K562 (cell line): Measurements from ENCODE around the gene FAM187B. TPM values are rescaled to one million over a fixed set of nuclear protein-coding genes. Genes with fewer than 3 reads are reported as not detected.

Experiments
- CC2D1A ChIP-seq: fragments of 450-650 bp; IDR thresholded peaks from 2 replicates; pipeline ENCODE4 v1.6.1; 2017; ENCODE audit warnings: mild to moderate bottlenecking
- CCAR2 ChIP-seq: fragments of 200-400 bp; formaldehyde crosslinking; IDR thresholded peaks from 2 replicates; pipeline ENCODE4 v1.6.1; 2017; ENCODE audit warnings: mild to moderate bottlenecking, low read depth, low read length
- FUS ChIP-seq: fragments of 200-400 bp; formaldehyde crosslinking; optimal IDR thresholded peaks from 2 replicates; pipeline ENCODE3; 2017; ENCODE audit warnings: low read depth, low read length
- HEY1 ChIP-seq: fragments of 250-450 bp; sonication (Bioruptor Pico); IDR thresholded peaks from 2 replicates; pipeline ENCODE4 v1.5.0; 2020; ENCODE audit warnings: mild to moderate bottlenecking, moderate library complexity, borderline replicate concordance
- KDM1A ChIP-seq, 2 experiments: fragments of 450-650 bp; IDR thresholded peaks; 2 replicates each; pipeline ENCODE4 v1.6.1; 2016; ENCODE audit warnings: mild to moderate bottlenecking in 2 of 2
- LEF1 ChIP-seq: fragments of 450-650 bp; IDR thresholded peaks from 2 replicates; pipeline ENCODE4 v1.6.1; 2016; ENCODE audit warnings: mild to moderate bottlenecking
- NCOA2 ChIP-seq, 2 experiments: fragments of 450-650 bp; IDR thresholded peaks; 2 replicates each; pipeline ENCODE4 v1.6.1; 2018; ENCODE audit warnings: mild to moderate bottlenecking in 2 of 2, moderate library complexity in 1 of 2; ENCODE audit not compliant: partially characterized antibody in 2 of 2
- NCOA4 ChIP-seq: fragments of 450-650 bp; IDR thresholded peaks from 2 replicates; pipeline ENCODE4 v1.6.1; 2018; ENCODE audit warnings: mild to moderate bottlenecking; ENCODE audit not compliant: partially characterized antibody
- NR2C1 ChIP-seq, 2 experiments: fragments of 450-650 bp; IDR thresholded peaks; 2 replicates each; pipeline ENCODE4 v1.6.1; 2017; ENCODE audit warnings: mild to moderate bottlenecking in 2 of 2, antibody characterized with exemption in 1 of 2, inconsistent platforms in 1 of 2, missing compliant biosample characterization in 1 of 2, missing genetic modification characterization in 1 of 2
- PHB2 ChIP-seq: fragments of 450-650 bp; IDR thresholded peaks from 2 replicates; pipeline ENCODE4 v1.6.1; 2017; ENCODE audit warnings: low read depth
- PTTG1 ChIP-seq: fragments of 450-650 bp; IDR thresholded peaks from 2 replicates; pipeline ENCODE4 v1.6.1; 2016; ENCODE audit warnings: low read depth, mild to moderate bottlenecking, missing genetic modification characterization, missing compliant biosample characterization
- RFX1 ChIP-seq: fragments of 450-650 bp; IDR thresholded peaks from 2 replicates; pipeline ENCODE4 v1.6.1; 2016; ENCODE audit warnings: mild to moderate bottlenecking, moderate library complexity
- RREB1 ChIP-seq: fragments of 250-450 bp; sonication (Bioruptor Pico); IDR thresholded peaks from 2 replicates; pipeline ENCODE4 v1.4.0; 2020
- SRSF9 ChIP-seq: fragments of 200-400 bp; formaldehyde crosslinking; IDR thresholded peaks from 2 replicates; pipeline ENCODE4 v1.6.1; 2017; ENCODE audit warnings: low read depth, low read length, borderline replicate concordance
- ZNF232 ChIP-seq: sonication (generic); formaldehyde crosslinking; IDR thresholded peaks from 2 replicates; pipeline ENCODE4 v1.8.0; 2022; ENCODE audit warnings: mild to moderate bottlenecking, missing genetic modification reagents
- ZNF24 ChIP-seq: fragments of 450-650 bp; IDR thresholded peaks from 2 replicates; pipeline ENCODE4 v1.6.1; 2016
- ZNF274 ChIP-seq: IDR thresholded peaks from 2 replicates; pipeline ENCODE4 v1.6.1; 2011; ENCODE audit warnings: low read depth, mild to moderate bottlenecking, low read length, moderate library complexity, borderline replicate concordance
- ZNF280A ChIP-seq: fragments of 450-650 bp; IDR thresholded peaks from 2 replicates; pipeline ENCODE4 v1.6.1; 2018; ENCODE audit warnings: mild to moderate bottlenecking, low read depth; ENCODE audit not compliant: partially characterized antibody
- ZNF324 ChIP-seq: fragments of 250-450 bp; sonication (Bioruptor Pico); IDR thresholded peaks from 2 replicates; pipeline ENCODE4 v1.4.0; 2020; ENCODE audit warnings: mild to moderate bottlenecking
- ZNF57 ChIP-seq: fragments of 450-650 bp; formaldehyde crosslinking; IDR thresholded peaks from 2 replicates; pipeline ENCODE4 v1.4.0; 2020; ENCODE audit warnings: mild to moderate bottlenecking, moderate library complexity
- ZNF644 ChIP-seq: fragments of 200-800 bp; sonication (Bioruptor generic); IDR thresholded peaks from 2 replicates; pipeline ENCODE4 v1.6.1; 2016; ENCODE audit warnings: low read depth, missing genetic modification characterization, missing compliant biosample characterization
- ZNF668 ChIP-seq: fragments of 250-450 bp; sonication (Bioruptor Pico); IDR thresholded peaks from 2 replicates; pipeline ENCODE4 v1.8.0; 2022; ENCODE audit warnings: mild to moderate bottlenecking, inconsistent platforms
- polyA plus RNA-seq, 8 experiments: library from polyadenylated mRNA; depleted of rRNA in 4 of 8; stranded (reverse) in 5 of 8; unstranded in 3 of 8; fragments of >200 nt; fragmentation: Nextera tagmentation in 2 of 8; fragmentation: Illumina TruSeq in 1 of 8; extraction: Ambion mirVana in 2 of 8; extraction: Trizol in 1 of 8; gene quantifications; 2 replicates each; pipeline versions ENCODE4 v1.2.1 to v1.2.3, GENCODE V29; 2011 to 2014; ENCODE audit warnings: inconsistent platforms in 1 of 8, missing spikeins in 1 of 8
- total RNA-seq, 7 experiments: library from RNA; depleted of rRNA in 6 of 7; stranded (reverse); fragments of >200 nt in 6 of 7; fragmentation: Illumina TruSeq in 2 of 7; extraction: Trizol in 2 of 7; gene quantifications; 2 replicates each; pipeline versions ENCODE4 v1.2.1 to v1.2.3, GENCODE V29; 2011 to 2021; ENCODE audit warnings: low replicate concordance in 1 of 7

FAM187B gene
- total and polyA plus RNA-seq, 9 of the 15 experiments (the other 6 are each of a cell fraction or from before 2014, with no cell fraction given), result 0.04 to 0.09 TPM; not detected in 7

GRCh38 chr19:35214766-35215422 is 13.6 kb downstream of the FAM187B start (continued):
- TF ChIP-seq ZNF280A (no peak), ZNF644 (peak; percentile 86), CCAR2 (no peak), ZNF57 (CRISPR knock-in tag) (no peak), RREB1 (CRISPR knock-in tag) (no peak), PTTG1 (tag) (peak; percentile 79), RFX1 (peak; percentile 58), NCOA2 (IDR thresholded peaks at IDR 0.05; ENCODE audit: partially characterized antibody in 2 of 2) (no peak), ZNF274 (no peak), CC2D1A (no peak), FUS (no peak), HEY1 (CRISPR knock-in tag) (no peak), NR2C1 (IDR thresholded peaks at IDR 0.05) (no peak), NR2C1 (tag; IDR thresholded peaks at IDR 0.05) (peak; percentile 76), SRSF9 (no peak), NCOA4 (no peak), LEF1 (no peak), KDM1A (IDR thresholded peaks at IDR 0.05) (no peak), ZNF232 (CRISPR knock-in tag) (no peak), PHB2 (no peak), ZNF324 (CRISPR knock-in tag) (no peak), ZNF668 (CRISPR knock-in tag) (peak; percentile 78; the same call in 1 of the 2 replicates), ZNF24 (no peak)
